ENCODE data around the gene BAHCC1.

- TF ChIP-seq HOXA7 (CRISPR knock-in tag; IDR thresholded peaks at IDR 0.05; ENCODE audit: borderline replicate concordance) (no peak), CTCF (tag by site-specific recombination; IDR thresholded peaks at IDR 0.05) (no peak)
Observed at GRCh38 chr17:81459864-81460263, 64.6 kb downstream of the BAHCC1 start.

All from HEK293 (cell line).